ENCODE data around the gene ACOT13.

Gene ACOT13

DNA sequence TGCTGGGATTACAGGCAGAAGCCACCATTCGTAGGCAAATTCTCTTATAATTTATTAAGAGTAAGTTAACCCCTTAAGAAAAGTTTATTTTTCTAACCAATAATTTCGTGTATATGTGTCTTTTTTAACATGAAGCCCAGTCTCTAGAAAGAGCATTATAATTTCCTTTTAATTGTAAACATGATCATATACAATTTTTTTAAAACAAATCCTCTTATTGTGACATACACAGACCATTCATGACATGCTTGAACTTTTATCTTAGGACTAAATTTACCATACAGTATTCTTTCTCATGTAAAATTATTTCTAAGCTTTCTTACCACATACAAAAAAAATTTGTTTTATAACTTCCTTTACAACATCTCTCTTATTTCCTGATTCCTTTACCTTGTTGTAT, 6.7 kb downstream of the ACOT13 start:
- TF ChIP-seq FOXP2 (optimal IDR thresholded peaks at IDR 0.05; ENCODE audit: borderline replicate concordance, extremely low read depth, extremely low read length, insufficient read depth) (no peak), REST (IDR thresholded peaks at IDR 0.05; ENCODE audit: insufficient read depth in 1 of 2, low read depth in 2 of 2, low read length in 2 of 2) (no peak), SIN3A (IDR thresholded peaks at IDR 0.05; ENCODE audit: borderline replicate concordance, insufficient read depth, low read length) (no peak), POLR2AphosphoS5 (IDR thresholded peaks at IDR 0.05; ENCODE audit: low read depth, low read length) (no peak), TAF1 (IDR thresholded peaks at IDR 0.05; ENCODE audit: borderline replicate concordance, insufficient read depth, low read length) (no peak)

GRCh38 chr6:24680582-24680981, 13.7 kb downstream of the ACOT13 start:
- TF ChIP-seq FOXP2 (optimal IDR thresholded peaks at IDR 0.05; ENCODE audit: borderline replicate concordance, extremely low read depth, extremely low read length, insufficient read depth) (no peak), SIN3A (IDR thresholded peaks at IDR 0.05; ENCODE audit: borderline replicate concordance, insufficient read depth, low read length) (no peak), REST (IDR thresholded peaks at IDR 0.05; ENCODE audit: insufficient read depth in 1 of 2, low read depth in 2 of 2, low read length in 2 of 2) (no peak), POLR2AphosphoS5 (IDR thresholded peaks at IDR 0.05; ENCODE audit: low read depth, low read length) (no peak), TAF1 (IDR thresholded peaks at IDR 0.05; ENCODE audit: borderline replicate concordance, insufficient read depth, low read length) (no peak)

DNA sequence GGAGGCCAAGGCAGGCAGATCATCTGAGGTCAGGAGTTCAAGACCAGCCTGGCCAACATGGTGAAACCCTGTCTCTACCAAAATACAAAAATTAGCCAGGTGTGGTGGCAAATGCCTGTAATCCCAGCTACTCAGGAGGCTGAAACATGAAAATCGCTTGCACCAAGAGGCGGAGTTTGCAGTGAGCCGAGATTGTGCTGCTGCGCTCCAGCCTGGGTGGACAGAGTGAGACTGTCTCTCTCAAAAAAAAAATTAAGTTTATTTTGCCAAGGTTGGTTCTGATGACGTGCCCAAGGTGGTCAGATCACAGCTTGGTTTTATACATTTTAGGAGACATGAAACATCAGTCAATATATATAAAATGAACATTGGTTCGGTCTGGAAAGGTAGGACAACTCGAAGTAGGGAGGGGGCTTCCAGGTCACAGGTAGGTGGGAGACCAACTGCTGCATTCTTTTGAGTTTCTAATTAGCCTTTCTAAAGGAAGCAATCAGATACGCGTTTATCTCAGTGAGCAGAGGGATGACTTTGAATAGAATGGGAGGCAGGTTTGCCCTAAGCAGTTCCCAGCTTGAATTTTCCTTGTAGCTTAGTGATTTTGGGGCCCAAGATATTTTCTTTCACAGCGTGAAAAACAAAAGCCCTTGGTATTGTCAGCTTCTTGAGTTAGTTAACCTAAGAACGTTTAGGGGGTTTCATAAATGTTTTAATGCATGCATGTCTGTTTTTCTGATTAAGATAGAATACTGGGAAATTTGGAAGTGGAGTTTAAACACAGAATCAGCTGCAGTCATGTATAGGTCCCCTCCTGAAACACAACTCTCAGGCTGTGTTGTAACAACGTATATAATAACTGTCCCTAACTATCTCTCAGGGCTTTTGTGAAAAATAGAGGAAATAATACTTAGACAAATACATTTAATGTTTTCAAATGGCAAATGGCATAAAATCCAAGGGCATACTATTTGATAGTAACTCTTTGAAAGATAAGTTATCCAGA, 16.7 kb downstream of the ACOT13 start:
- no peak for TF ChIP-seq POLR2AphosphoS5 (IDR thresholded peaks at IDR 0.05; ENCODE audit: low read depth, low read length)
- no peak for TF ChIP-seq SIN3A (IDR thresholded peaks at IDR 0.05; ENCODE audit: borderline replicate concordance, insufficient read depth, low read length)
- TF ChIP-seq TAF1 (IDR thresholded peaks at IDR 0.05; ENCODE audit: borderline replicate concordance, insufficient read depth, low read length) = no peak
- no peak for TF ChIP-seq REST (IDR thresholded peaks at IDR 0.05; ENCODE audit: insufficient read depth in 1 of 2, low read depth in 2 of 2, low read length in 2 of 2)
- TF ChIP-seq FOXP2 (optimal IDR thresholded peaks at IDR 0.05; ENCODE audit: borderline replicate concordance, extremely low read depth, extremely low read length, insufficient read depth) = no peak

DNA sequence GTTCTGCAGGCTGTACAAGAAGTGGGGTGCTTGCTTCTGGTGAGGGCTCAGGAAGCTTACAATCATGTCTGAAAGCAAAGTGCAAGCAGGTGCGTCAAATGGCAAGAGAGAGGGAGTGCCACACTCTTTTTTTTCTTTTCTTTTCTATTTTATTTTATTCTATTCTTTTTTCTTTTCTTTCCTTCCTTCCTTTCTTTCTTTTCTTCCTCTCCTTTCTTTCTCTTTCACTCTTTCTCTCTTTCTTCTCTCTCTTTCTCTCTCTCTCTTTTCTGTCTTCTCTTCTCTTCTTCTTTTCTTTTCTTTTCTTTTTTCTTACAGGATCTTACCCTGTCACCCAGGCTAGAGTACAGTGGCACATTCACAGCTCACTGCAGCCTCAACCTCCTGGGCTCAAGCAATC, 19.5 kb downstream of the ACOT13 start:
- TF ChIP-seq POLR2AphosphoS5 (IDR thresholded peaks at IDR 0.05; ENCODE audit: low read depth, low read length) (no peak), FOXP2 (optimal IDR thresholded peaks at IDR 0.05; ENCODE audit: borderline replicate concordance, extremely low read depth, extremely low read length, insufficient read depth) (no peak), REST (IDR thresholded peaks at IDR 0.05; ENCODE audit: insufficient read depth in 1 of 2, low read depth in 2 of 2, low read length in 2 of 2) (no peak), SIN3A (IDR thresholded peaks at IDR 0.05; ENCODE audit: borderline replicate concordance, insufficient read depth, low read length) (no peak), TAF1 (IDR thresholded peaks at IDR 0.05; ENCODE audit: borderline replicate concordance, insufficient read depth, low read length) (no peak)
